Myocyte (in vitro differentiated cells): Measurements from ENCODE around the gene KRT78. TPM values are rescaled to one million over a fixed set of nuclear protein-coding genes. Genes with fewer than 3 reads are reported as not detected.

Source experiments
- DNase-seq: peaks from one replicate; pipeline ENCODE4 v3.0.0-alpha.2; 2012; ENCODE audit warnings: low read depth
- total RNA-seq: library from RNA; depleted of rRNA; stranded (reverse); fragments of >200 nt; gene quantifications from 2 replicates; pipeline ENCODE4 v1.2.3, GENCODE V29; 2014

Gene KRT78
- total RNA-seq, 1 donor from 2014 or later = not detected

DNA sequence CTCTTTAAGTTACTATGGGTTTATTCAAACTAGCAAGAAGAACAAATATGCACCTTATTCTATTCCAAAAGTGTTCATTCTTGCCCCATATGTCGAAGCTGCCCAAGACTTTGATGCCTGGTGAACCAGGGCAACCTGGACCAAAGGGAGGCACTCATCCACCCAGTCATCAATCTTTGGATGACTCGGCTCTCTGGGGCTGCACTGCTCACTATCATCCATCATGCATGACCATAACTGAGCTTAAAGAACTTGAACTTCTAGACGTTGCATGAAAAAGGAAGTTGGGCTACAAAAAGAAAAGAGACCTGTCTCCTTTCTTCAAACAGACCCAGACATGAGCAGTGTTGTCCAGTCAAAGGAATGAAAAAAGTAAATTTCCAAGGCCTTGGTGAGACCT lies 36.0 kb downstream of the KRT78 start:
- no peak for DNase-seq

- DNase-seq = no peak
Observed at GRCh38 chr12:52812073-52812400, 36.8 kb downstream of the KRT78 start.

GRCh38 chr12:52811191-52812072 lies 37.4 kb downstream of the KRT78 start:
- DNase-seq = no peak

- no peak for DNase-seq
Observed at GRCh38 chr12:52810554-52810953, 38.2 kb downstream of the KRT78 start.

DNA sequence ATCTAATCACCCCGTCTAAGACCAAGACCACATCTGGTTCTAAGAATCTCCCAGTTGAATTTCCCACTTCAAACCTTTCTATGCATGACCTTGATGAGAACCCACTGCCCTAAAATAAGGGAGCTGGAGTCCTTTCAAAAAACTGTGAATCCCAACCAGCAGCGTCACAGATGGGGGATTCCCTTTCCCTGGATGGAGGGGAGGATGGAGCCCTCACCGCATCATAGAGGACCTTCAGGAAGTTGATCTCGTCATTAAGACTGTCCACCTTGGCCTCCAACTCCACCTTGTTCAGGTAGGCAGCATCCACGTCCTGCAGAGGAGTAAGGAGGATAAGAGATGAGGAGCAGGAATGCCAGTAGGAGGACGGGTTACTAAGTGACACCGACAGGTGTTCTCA lies 39.6 kb downstream of the KRT78 start:
- no peak for DNase-seq

GRCh38 chr12:52808573-52809160 lies 40.1 kb downstream of the KRT78 start:
- DNase-seq = no peak

DNA sequence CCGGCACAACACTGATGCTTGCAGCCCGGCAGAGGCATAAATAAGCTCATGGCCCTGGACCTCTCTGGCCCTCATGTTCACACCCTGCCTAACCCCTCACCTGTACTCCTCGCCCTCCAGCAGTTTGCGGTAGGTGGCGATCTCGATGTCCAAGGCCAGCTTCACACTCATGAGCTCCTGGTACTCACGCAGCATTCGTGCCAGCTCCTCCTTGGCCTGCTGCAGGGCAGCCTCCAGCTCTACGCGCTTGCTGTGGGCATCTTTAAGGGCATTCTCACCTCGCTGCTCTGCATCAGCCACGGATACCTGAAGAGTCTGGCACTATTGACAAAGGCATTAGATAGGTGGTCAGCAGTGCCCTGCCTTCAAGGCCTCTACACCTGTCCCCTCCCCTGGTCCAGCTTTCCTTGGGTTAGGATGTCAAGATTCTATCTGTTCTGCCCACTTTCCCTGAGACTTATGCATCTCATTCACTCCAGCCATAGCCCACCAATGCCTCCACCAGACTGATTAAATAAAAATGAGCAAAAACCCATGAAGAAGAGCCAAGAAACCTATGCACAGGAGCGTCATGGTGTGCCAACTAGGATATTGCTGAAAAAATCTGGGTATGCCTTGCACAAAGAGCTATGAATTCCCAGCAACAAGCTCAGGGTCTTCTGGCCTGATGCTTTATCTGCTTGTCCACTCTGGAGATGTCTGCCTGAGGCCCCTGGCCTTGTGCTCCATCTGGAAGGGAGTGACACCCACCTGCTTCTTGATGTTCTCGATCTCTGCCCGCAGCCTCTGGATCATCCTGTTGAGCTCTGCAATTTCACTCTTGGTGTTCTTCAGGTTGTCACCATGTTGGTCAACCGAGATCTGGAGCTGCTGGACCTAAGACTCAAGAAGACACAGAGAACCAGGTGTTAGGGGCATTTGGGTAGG lies 41.0 kb downstream of the KRT78 start:
- no peak for DNase-seq

DNA sequence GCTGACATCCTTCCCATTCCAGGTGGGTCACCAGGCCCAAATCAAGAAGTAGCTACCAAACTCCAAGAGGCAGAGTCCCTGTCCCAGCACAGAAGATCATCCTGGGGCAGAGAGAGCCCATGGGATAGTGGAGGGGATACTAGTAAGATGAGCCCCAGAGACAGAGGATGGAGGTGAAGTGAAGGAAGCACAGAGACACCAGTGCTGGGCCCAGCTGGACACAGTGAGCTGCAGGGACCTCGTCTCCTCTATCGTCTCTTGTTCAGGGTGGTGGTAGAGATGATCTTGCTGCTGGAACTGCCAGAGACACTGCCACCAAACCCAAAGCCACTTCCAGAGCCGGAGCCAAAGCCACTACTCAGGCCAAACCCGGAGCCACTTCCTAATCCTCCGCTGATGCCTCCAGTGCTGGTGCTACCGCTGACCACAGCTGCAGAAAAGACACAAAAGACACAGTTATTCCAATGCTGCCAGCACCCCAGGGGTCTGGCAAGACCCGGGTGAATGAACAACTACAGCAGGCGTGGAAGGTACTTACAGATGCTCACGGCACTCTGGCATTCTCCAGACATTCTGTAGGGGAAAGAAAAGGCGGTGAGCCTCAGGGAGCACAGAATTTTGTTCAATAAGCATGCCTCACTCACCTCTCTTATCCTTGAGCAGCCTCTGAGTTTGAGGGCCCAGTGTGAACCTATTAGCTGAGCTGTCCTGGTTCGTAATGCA lies 41.8 kb downstream of the KRT78 start:
- DNase-seq = no peak

- no peak for DNase-seq
Observed at GRCh38 chr12:52806169-52806811, 42.5 kb downstream of the KRT78 start.

GRCh38 chr12:52805739-52806138 lies 43.1 kb downstream of the KRT78 start:
- no peak for DNase-seq

DNA sequence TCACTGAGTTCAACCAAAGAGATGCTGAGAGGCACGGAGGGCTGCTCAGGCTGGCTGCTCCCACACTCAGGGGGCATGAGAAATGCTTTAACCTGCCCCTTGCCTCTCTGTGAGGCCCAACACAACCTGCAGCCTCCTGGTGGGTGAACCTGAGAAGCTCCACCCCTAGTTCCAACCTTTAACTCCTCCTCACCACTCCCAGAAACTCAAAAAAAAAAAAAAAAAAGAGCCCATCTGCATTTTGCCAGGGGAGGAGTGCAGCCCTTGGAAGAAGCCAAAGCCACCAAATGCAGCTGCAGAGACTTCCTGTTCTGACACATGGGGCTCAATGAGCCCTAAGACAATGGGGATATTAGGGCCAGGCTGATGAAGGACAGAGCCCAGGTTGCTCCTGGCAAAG lies 43.8 kb downstream of the KRT78 start:
- DNase-seq = no peak

- DNase-seq = no peak
Observed at GRCh38 chr12:52802442-52802841, 46.4 kb downstream of the KRT78 start.

GRCh38 chr12:52801773-52802172 lies 47.0 kb downstream of the KRT78 start:
- DNase-seq = no peak

DNA sequence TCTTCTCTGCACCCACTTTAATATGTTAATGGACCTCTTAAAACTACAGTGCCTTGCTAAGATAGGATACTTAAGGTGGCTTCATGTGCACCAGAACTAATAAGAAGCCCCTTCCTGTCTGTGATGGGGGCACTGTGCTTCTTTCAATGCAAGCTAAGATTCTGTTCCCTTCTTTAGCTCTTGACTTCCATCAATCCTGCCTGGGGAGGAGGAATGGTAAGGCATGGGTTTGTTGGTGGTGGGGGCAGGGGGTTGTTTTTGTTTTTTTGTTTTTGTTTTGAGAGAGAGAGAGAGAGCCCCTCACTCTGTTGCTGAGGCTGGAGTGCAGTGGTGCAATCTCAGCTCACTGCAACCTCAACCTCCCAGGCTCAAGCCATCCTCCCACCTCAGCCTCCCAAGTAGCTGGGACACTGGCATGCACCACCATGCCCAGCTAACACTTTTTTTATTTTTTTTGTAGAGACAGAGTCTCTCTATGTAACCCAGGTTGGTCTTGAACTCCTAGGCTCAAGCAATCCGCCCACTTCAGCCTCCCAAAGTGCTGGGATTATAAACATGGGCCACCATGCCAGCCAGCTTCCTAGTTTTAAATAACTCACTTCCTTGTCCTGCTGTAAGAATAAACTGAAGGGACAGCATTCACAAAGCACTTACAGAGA lies 48.4 kb downstream of the KRT78 start:
- no peak for DNase-seq

DNA sequence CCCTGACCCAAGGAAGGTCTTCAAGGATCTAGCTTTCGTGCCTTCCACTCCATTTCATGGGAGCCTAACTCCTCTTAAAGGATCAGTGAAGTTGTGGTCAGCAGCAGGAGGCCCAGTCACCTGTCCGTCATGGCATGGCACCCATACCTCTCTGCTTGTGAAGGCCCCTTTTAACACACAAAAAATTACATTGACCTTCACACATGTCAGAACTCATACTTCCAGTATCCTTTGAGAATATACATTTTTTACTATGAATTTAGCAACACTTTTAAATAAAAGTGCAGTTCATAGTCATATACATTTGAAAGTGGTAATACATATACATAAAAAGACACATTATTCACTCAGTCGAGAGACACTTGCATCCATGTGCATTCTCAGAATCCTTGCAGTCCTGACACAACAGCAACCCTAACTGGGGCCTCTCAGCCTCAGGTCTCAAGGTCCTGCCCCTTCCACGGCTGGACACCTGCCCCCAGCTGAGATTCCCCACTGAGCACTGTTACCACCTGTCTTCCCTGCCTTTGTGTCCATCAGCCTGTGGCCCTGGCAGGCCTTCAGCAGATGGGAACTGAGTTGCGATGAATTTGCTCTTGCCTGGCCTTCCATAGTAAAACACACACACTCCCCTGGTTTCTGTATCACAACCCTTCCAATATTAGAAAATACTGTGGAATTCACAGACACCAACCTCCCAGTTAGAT lies 49.1 kb downstream of the KRT78 start:
- DNase-seq = no peak

DNA sequence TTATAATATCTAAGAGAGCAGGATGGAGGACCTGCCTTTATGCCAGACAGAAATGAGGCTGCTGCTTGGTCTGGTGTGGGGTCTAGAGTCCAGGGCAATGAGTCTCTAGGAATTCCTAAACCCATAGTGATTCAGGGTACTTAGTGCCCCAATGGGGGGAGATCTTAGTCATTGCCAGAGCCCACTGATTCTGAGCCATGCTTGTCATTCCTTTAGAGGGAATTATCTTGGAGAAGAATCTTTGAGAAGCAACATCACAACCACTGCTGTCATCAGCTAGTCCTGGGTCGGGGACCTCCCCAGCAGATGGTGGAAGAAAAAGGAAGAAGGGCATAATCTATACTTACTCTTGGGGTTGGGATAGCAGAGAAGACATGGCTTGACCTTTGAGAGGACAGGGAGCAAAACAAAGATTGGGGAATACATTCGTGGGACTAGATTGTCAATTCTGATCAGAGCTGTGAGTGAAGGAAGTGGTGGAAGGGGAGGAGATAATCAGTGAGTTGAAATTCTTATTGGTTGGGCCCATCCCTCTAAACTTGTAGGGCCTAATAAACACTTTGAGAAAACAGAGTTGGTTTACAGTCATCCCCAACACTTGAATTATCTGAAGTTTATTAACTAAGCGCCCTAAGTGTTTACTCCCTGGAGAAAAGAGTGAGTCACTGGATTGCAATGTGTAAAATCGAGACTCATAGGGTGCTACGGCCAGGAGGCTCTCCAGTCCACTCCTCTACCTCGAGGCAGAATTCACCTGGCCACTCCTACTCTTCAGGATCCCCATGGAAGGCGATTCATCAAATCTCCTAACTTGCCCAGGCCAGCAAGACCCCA lies 49.9 kb downstream of the KRT78 start:
- no peak for DNase-seq

DNA sequence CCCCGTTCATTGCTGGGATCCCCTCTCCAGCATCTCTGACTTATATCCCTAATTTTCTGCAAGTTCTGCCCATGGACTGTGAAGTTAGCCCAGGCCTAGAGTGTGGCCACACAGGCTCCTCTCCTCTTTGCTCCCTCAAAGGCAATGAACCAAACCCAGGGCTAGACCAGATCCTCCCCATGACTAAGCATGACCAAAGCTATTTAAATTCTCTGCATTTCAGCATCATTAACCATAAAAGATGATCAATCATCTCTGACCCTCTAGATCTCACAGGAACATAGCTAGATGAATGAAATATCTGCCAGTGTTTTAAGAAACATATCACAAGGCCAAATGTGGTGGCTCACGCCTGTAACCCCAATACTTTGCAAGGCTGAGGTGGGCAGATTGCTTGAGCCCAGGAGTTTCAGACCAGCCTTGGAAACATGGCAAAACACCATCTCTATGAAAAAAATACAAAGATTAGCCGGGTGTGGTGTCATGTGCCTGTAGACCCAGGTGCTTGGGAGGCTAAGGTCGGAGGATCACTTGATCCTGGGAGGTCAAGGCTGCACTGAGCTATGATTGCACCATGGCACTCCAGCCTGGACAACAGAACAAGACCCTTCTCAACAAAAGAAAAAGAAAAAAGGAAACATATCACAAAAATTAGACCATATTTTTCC lies 50.7 kb downstream of the KRT78 start:
- no peak for DNase-seq

DNA sequence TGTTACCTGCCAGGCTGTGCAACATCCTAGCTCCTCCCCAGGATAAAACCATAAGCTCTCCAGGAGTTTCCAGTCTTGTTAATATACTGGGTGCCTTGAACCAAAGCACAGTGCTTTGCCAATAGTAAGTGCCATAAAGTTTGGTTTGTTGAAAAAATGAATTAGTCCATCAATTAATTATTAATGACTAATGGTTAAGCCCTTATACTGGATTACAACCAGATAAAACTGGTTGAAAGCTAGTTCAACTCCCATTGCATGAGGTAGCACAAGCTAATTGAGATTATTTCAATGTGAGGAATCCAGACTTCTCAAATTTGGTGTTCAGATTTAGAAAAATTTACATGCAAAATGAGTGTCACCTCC lies 51.3 kb downstream of the KRT78 start:
- DNase-seq = no peak
